Fibroblast of skin of left quadriceps (primary cell): ENCODE measurements around the gene VSTM2B.

Experiments
- DNase-seq, 2 experiments: peaks; one replicate each; pipeline ENCODE4 v3.0.0-alpha.2; 2013; ENCODE audit warnings: low read depth in 2 of 2

VSTM2B gene

GRCh38 chr19:29495901-29496441 is 29.8 kb upstream of the VSTM2B start:
- DNase-seq, result no peak

GRCh38 chr19:29497241-29497640 is 28.6 kb upstream of the VSTM2B start:
- no peak for DNase-seq

- no peak for DNase-seq
Measured at GRCh38 chr19:29497686-29498436, 27.9 kb upstream of the VSTM2B start.

DNA sequence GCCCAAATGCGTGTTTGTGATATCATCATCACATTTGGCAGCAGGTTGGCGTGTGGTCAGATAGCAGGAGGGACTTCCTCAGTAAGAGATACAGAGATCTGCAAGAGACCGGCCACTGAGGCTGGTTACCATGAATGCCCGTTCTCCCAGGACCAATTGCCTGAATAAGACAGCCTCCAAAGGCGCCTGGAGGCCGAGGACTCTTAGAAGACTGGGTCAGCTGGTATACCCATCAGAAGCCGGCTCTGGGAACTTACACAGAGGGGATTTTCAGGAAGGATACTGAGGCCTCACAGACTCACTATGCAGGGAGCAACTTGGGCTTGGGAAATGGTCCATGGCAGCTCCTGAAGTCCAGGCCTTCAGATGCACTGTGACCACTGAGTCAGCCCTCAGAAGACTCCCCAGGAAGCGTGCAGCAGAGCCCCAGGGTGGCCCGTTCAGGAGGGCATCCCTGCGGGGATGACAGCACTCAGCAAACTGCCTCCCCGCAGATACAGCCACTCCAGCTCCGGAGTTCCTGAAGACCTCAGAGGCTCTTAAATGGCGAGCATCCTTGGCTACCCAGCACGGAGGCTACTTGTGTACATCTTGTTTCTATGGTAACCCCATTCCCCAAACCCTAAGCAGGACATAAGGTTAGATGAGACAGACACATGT is 26.4 kb upstream of the VSTM2B start:
- no peak for DNase-seq

- DNase-seq, result no peak
Measured at GRCh38 chr19:29499921-29500590, 25.7 kb upstream of the VSTM2B start.

GRCh38 chr19:29501816-29502580 is 23.8 kb upstream of the VSTM2B start:
- DNase-seq, result no peak

DNA sequence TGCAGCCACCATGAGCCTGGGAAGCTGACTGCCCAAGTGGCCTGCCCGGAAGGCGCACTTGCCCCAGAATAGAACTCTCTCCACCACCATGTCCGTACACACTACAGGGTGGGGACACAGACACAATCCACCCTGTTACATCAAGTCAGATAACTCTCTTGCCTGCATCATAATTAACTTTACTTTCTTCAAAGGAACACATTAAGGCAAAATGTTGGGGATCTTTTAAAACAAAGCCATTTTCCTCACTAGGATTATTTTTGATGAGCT is 23.3 kb upstream of the VSTM2B start:
- no peak for DNase-seq

DNA sequence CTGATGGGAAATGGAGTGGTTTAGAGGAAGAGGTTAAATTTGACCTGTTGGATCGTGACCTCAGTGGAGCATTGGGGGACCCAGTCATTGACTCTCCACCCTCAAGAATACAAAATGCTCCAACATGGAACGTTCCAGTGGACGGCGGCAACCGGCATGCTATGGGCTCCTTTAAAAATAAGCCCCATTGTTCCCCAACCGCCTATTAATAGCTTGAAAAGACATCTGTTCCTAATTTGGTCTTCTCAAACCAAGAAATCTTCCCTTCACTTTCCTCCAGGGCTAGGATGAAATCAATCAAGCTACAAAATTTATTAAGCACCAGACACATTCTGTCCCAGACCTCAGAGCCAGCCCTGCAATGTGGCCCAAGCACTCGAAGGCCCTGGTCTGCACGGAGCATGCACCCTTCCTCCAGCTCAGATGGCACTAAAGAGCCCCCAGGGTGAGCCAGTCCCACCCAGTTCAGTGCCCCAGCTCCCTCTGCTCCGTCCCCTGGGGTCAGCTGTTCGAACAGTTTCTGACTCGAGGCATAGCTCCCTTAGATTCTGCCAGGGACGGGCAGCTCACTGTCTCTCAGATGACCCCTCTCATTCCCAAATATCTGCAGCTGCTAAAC is 22.5 kb upstream of the VSTM2B start:
- DNase-seq, result no peak

DNA sequence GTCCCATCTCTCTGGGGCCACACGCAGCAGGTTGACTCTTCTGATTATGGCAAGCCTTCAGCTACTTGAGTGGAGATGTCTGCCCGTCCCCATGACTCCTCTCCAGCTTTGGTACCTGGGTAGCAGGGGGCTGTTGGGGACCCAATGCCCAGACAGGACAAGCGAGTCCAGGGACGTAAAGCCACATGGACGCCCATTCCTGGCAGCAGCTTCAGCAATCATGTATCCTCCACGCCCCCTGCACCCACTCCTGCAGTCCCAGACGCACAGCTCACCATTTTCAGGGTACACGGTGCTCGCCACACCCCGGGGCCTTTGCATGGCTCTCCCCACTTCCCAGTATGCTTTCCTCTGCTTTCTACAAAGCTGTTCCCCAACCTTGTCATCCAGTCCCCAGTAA is 22.0 kb upstream of the VSTM2B start:
- DNase-seq, result no peak

DNA sequence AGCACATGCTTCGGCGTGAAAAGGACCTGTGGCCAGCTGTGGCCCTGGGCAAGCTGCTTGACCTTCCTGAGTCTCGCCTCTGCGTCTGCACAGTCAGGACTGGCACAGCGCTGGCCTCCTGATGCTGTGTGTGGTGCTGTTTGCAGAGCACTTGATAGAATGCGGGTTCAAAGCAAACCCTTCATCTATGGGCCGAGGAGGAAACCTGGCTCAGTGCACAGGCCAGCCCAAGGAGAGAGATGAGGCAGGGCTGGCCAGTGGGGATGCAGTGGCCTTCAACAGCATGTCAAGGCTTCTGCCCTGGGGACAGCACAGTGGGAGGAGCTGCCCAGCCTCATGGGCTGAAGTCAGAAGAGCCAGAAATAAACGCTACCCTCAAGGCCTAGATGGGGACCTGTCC is 21.3 kb upstream of the VSTM2B start:
- no peak for DNase-seq

DNA sequence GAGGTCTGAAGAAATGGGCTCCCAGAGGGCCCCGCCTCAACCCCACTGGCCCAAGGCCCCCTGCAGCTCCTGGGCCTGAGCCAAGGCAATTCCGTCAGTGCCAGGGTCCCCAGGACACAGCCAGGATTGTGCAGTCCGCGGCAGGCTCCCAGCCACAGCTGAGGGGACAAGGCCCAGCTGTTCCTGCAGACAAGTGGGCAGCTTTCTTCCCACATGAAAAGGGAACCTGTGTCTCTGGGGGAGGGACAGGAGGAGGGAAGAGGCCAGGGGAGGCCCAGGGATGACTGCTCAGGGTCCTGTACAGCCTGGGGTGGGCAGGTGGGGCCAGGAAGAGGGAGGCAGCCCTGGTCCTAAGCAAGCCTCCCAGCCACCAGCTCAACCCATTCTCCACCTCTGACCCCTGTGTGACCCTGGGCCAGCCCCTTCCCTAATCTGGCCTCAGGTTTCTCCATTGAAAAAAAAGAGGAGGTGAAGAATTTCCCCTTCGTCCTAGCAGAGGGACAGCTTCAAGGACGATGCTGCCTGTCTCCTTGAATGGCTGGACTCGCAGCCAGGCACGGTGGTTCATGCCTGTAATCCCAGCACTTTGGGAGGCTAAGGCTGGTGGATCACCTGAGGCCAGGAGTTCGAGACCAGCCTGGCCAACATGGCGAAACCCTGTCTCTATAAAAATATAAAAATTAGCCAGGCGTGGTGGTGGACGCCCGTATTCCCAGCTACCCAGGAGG is 20.5 kb upstream of the VSTM2B start:
- no peak for DNase-seq

- no peak for DNase-seq
Measured at GRCh38 chr19:29506619-29506911, 19.2 kb upstream of the VSTM2B start.

GRCh38 chr19:29507081-29507860 is 18.5 kb upstream of the VSTM2B start:
- DNase-seq, result no peak

DNA sequence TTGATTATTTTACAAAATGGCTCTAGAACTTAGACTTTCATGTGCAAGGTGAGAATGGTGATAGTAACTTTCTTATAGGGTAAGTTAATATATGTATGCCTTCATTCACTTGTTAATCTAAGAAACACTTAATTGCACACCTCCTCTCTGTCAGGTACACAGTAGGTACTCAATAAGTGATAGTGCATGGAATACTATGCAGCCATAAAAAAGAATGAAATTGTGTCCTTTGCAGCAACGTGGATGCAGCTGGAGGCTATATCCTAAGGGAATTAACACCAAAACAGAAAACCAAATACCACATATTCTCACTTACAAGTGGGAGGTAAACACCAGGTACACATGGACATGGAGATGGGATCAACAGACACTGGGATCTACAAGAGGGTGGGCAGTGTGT is 17.6 kb upstream of the VSTM2B start:
- DNase-seq, result no peak

DNA sequence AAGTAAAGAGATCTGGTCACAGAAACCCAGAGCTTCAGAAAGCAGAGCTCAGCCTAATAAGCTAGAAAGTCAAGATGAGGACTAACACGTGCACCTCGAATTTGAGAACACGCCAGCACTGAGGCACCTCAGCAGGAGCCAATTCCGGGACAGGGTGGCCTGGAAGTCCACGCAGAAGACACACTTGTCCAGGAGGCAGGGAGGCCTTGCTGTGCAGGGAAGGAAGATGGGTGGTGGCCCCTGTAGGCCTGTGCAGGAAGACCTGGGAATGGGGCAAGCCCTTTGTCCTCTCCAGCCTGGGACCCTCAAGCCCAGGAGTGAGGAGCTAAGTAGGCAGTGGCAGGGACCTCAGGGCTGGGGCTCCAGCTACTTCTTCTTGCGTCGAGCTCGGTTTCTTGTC is 16.3 kb upstream of the VSTM2B start:
- DNase-seq, result no peak

GRCh38 chr19:29510701-29511265 is 15.0 kb upstream of the VSTM2B start:
- DNase-seq, result no peak

DNA sequence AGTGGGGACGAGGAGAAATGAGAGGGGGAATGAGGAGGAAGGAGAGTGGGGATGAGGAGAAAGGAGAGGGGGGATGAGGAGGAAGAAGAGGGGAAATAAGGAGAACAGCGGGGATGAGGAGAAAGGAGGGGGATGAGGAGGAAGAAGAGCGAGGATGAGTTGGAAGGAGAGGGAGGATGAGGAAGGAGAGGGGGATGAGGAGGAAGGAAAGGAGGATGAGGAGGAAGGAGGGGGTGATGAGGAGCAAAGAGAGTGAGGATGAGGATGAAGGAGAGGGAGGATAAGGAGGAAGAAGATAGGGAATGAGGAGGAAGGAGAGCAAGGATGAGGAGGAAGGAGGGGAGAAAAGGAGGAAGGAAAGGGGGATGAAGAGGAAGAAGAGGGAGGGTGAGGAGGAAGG is 14.0 kb upstream of the VSTM2B start:
- no peak for DNase-seq

DNA sequence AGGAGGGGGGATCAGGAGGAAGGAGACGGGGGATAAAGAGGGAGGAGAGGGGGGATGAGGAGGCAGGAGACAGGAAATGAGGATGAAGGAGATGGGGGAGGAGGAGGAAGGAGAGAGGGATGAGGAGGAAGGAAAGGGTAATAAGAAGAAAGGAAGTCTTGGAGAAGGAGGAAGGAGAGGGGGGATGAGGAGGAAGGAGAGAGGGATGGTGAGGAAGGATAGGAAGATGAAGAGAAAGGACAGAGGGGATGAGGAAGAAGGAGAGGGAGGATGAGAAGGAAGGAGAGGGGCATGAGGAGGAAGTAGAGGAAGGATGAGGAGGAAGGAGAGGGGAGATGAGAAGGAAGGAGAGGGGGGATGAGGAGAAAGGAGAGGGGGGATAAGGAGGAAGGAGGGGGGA is 13.0 kb upstream of the VSTM2B start:
- DNase-seq, result no peak

DNA sequence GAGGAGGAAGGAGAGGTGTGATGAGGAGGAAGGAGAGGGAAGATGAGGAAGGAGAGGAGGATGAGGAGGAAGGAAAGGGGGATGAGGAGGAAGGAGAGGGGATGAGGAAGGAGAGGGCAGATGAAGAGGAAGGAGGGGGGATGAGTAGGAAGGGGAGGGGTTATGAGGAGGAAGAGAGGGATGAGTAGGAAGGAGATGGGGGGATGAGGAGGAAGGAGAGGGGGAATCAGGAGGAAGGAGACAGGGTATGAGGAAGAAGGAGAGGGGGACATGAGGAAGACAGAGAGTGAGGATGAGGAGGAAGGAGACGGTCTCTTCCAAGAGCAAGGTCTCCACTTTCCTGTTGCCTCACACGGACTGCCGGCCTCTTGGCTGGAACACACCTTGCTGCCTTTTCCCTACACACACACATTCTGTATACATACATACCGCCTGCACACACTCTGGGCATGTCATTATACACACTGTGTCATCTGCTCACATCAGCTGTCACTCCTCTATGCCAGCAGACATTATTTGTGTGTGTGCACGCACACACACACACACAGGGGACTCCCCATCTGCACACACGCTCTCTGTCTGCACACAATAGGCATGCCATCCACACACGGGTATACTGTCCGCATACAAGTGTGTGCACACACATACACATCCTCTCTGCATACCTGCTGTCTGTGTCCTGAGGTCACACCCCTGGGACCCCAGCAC is 11.1 kb upstream of the VSTM2B start:
- DNase-seq, result no peak

DNA sequence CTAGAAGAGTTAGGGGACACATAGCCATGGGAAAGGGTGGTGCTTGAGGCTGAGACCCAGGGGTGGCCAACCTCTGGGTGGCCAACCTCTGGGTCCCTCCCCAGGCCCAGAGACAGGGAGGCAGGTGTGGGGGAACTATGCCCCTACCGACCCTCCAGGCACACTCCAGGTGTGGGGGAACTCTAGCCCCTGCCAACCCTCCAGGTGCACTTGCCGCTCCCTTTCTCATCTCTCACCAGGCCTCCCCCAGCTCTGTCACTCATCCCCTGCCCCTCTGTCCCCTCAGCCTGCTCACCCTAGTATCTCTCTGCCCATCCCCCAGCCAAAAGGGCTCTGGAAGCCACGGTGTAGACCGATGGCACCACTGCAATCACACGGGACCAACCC is 10.6 kb upstream of the VSTM2B start:
- DNase-seq, result no peak
